ENCODE results near the gene AMBRA1. TPM values are rescaled to one million over a fixed set of nuclear protein-coding genes. Genes with fewer than 3 reads are reported as not detected.

AMBRA1 gene
- total and polyA plus RNA-seq, 12 donors, result 5.2 to 23.3 (median 16.0) TPM

DNA sequence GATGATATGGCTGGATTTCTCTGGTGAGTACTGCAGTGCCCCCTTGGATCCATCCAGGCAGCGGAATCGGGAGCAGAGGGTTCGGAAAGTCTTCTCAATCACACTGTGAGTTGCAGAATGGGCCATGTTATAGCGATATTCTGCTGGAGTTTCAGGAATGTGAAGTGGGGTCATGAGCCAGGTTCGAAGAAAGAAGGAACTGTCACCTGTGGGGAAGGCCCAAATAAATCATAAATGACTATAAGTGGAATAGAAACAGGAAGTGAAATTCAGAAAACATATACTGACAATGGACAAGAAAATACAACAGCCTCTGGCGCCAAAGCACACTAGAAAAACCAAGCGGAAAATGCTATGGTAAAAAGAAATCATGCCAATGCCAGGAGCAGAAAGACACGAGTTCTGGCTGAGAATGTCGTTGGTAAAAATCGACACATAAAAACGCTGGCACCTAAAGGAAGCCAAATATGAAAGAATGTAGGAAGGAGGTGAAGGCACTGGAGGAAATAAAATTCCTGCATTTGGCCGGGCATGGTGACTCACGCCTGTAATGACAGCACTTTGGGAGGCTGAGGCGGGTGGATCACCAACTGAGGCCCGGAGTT is 10.0 kb upstream of the AMBRA1 start:
- no peak for DNase-seq
- TF ChIP-seq, protein P1, sequence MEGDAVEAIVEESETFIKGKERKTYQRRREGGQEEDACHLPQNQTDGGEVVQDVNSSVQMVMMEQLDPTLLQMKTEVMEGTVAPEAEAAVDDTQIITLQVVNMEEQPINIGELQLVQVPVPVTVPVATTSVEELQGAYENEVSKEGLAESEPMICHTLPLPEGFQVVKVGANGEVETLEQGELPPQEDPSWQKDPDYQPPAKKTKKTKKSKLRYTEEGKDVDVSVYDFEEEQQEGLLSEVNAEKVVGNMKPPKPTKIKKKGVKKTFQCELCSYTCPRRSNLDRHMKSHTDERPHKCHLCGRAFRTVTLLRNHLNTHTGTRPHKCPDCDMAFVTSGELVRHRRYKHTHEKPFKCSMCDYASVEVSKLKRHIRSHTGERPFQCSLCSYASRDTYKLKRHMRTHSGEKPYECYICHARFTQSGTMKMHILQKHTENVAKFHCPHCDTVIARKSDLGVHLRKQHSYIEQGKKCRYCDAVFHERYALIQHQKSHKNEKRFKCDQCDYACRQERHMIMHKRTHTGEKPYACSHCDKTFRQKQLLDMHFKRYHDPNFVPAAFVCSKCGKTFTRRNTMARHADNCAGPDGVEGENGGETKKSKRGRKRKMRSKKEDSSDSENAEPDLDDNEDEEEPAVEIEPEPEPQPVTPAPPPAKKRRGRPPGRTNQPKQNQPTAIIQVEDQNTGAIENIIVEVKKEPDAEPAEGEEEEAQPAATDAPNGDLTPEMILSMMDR (IDR thresholded peaks at IDR 0.05), result no peak
- intact Hi-C loops (cut with DNase I), result loop anchor here in 1 of 10 donors (10.0 kb wide), 1 partner anchor 219 kb away; the partner anchor contains the start of gene MDK
- no peaks in the 10 kb centered on the region for H3K9me3 ChIP-seq
- H3K36me3 ChIP-seq, result peaks cover 0 to 16% (median 0%) of the 10 kb centered on the region in 9 donors
- ATAC-seq, result no peak
- 93% methylated on average over 15 of the region's 15 CpGs for WGBS, 2 donors
- H3K27me3 ChIP-seq, result no peaks in the 10 kb centered on the region
- H3K27ac ChIP-seq, result no peak overlapping the region
- peaks cover 0 to 21% (median 13%) of the 10 kb centered on the region in 9 donors for H3K4me1 ChIP-seq
- no peak overlapping the region for H3K4me3 ChIP-seq

DNA sequence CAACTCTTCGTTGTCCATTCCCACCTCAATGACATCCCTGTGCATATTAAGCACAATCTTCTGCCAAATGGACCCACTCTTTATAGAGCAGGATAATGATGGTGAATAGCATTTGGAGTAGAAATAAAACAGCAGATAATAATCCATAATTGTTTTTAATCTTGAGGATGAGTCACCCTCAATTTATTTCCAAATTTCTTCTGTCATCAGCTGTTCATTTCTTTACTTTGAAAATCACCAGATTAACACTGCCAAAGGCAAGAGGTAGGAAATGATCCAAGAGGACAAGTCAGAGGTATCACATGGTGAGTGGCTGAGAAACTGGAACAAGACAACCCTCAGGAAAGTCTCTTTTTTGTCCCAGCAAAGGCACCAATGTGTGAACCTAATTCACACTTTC is 7.3 kb upstream of the AMBRA1 start:
- peaks cover 0 to 21% (median 13%) of the 10 kb centered on the region in 9 donors for H3K4me1 ChIP-seq
- no peaks in the 10 kb centered on the region for H3K9me3 ChIP-seq
- H3K27me3 ChIP-seq, result no peaks in the 10 kb centered on the region
- peaks cover 0 to 16% (median 0%) of the 10 kb centered on the region in 9 donors for H3K36me3 ChIP-seq
- no peak for ATAC-seq
- intact Hi-C loops (cut with DNase I), result loop anchor here in 1 of 10 donors (10.0 kb wide), 1 partner anchor 216 kb away; the partner anchor contains the start of gene MDK
- 56 to 66% methylated on average over 1 of the region's 1 CpG for WGBS, 2 donors
- H3K27ac ChIP-seq, result peak overlapping the region in 6 of 10 donors; percentile 14 to 65 (median 44)
- TF ChIP-seq, protein P1 (IDR thresholded peaks at IDR 0.05), result no peak
- no peak overlapping the region for H3K4me3 ChIP-seq
- no peak for DNase-seq

DNA sequence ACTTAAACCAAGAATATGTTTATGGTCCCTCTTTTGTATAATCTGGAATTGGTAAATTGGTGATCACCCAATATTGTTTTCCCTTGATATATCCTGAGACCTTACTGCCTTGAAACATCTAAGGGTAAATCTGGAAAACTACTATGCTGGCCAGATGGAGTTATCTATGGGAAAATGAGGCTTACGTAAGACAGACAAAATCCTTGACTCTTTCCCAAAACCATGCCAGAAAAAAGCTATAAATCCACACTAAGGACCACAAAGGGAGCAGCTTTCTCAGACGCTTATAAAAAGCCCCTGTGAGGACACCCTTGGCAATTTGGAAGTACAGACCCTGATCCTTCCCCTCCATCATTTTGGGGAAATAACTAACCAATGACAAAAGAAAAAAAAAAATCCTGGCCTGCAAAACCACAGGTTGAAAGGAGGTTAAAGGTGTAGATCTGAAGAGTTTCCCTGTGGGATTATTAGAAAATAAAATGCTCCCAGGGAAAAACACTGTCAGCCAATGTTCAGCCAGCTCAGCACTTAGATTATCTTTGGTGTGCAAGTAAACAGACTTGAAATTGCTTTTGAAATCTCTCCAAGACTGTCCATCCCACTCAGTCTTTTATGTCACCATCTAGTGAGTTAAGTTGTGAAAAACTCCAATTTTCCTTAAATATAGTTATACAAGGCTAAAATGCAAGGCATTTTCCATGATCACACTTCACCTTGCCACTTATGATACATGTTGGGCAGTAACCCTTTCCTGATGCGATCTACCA is 6.6 kb upstream of the AMBRA1 start:
- TF ChIP-seq, protein P1 (IDR thresholded peaks at IDR 0.05), result no peak
- Histone ChIP-seq H3K4me3 (no peak overlapping the region), H3K9me3 (no peaks in the 10 kb centered on the region), H3K36me3 (peaks cover 0 to 16% (median 0%) of the 10 kb centered on the region in 9 donors), H3K27me3 (no peaks in the 10 kb centered on the region), H3K4me1 (peaks cover 0 to 21% (median 13%) of the 10 kb centered on the region in 9 donors), H3K27ac (peak overlapping the region in 9 of 10 donors; percentile 11 to 65 (median 43))
- intact Hi-C loops (cut with DNase I), result loop anchor here in 1 of 10 donors (10.0 kb wide), 1 partner anchor 216 kb away; the partner anchor contains the start of gene MDK
- 82 to 85% methylated on average over 3 of the region's 3 CpGs for WGBS, 2 donors
- DNase-seq (no peak), ATAC-seq (peak in 3 of 8 donors; percentile 13 to 39 (median 38))
